ENCODE results near the gene SSBP1.
"Not testable (repeated sequence)": the region's sequence is repeated elsewhere in the genome, so short reads cannot be mapped to it uniquely, and the experiment has no call there.

GRCh38 chr7:141751904-141752303 is 13.7 kb downstream of the SSBP1 start:
- not testable (repeated sequence) for TF ChIP-seq CTCF, POLR2A, EP300 (IDR thresholded peaks at IDR 0.05)

Data from ovary (tissue), 3 donors.